Heart left ventricle (tissue), 16 donors: Measurements from ENCODE around the gene IGFBP2. TPM values are rescaled to one million over a fixed set of nuclear protein-coding genes. Genes with fewer than 3 reads are reported as not detected.

Experiments used
- ATAC-seq, 4 donors: fragments of 200-7000 bp; cut with Tn5 transposase; one replicate each; pipeline ENCODE4 v1.9.1; 2020 to 2022; ENCODE audit warnings: moderate library complexity in 4 of 4, mild to moderate bottlenecking in 3 of 4, moderate number of reproducible peaks in 1 of 4
- DNase-seq, 5 donors: peaks; one replicate each; pipeline ENCODE4 v3.0.0-alpha.2; 2020
- H3K27ac ChIP-seq, 12 donors: fragments of 200-600 bp; sonication (generic) in 4 of 12; one replicate each; pipeline versions ENCODE4 v1.5.0 to v1.8.0; 2016 to 2022; ENCODE audit warnings: mild to moderate bottlenecking in 2 of 12
- H3K27me3 ChIP-seq, 9 donors: fragments of 200-600 bp; sonication (generic) in 2 of 9; one replicate each; pipeline versions ENCODE4 v1.5.1 to v1.8.0; 2016 to 2022; ENCODE audit warnings: mild to moderate bottlenecking in 3 of 9
- H3K36me3 ChIP-seq, 9 donors: fragments of 200-600 bp; sonication (generic) in 2 of 9; one replicate each; pipeline versions ENCODE4 v1.5.0 to v1.8.0; 2018 to 2022; ENCODE audit warnings: mild to moderate bottlenecking in 2 of 9
- H3K4me1 ChIP-seq, 12 donors: fragments of 200-600 bp; sonication (generic) in 4 of 12; one replicate each; pipeline versions ENCODE4 v1.5.0 to v1.8.0; 2016 to 2022; ENCODE audit warnings: mild to moderate bottlenecking in 3 of 12
- H3K4me3 ChIP-seq, 12 donors: fragments of 200-600 bp; sonication (generic) in 4 of 12; one replicate each; pipeline versions ENCODE4 v1.5.0 to v1.8.0; 2017 to 2022; ENCODE audit warnings: mild to moderate bottlenecking in 9 of 12, moderate library complexity in 4 of 12
- H3K9me3 ChIP-seq, 12 donors: fragments of 200-600 bp; sonication (generic) in 4 of 12; one replicate each; pipeline versions ENCODE4 v1.5.0 to v1.8.0; 2016 to 2022; ENCODE audit warnings: mild to moderate bottlenecking in 1 of 12
- CTCF ChIP-seq, 12 donors: fragments of 200-600 bp; sonication (generic) in 4 of 12; IDR thresholded peaks; one replicate each; pipeline versions ENCODE4 v1.5.0 to v1.8.0; 2018 to 2022; ENCODE audit warnings: antibody characterized with exemption in 12 of 12, mild to moderate bottlenecking in 5 of 12
- POLR2A ChIP-seq, 2 donors: fragments of 450-650 bp; IDR thresholded peaks; one replicate each; pipeline ENCODE4 v1.6.1; 2017; ENCODE audit warnings: antibody characterized with exemption in 2 of 2, mild to moderate bottlenecking in 2 of 2, moderate library complexity in 2 of 2
- WGBS, 4 donors: extraction: QIAGEN DNeasy Blood & Tissue Kit in 2 of 4; methylation state at CpG; one replicate each; pipeline versions ENCODE4 v1.1.5 to v1.1.7; 2013 to 2018; 5-methylcytosine and 5-hydroxymethylcytosine counted together
- intact Hi-C, 10 donors: fragments of 100-400 bp; cut with DNase I; formaldehyde crosslinking; loops; one replicate each; pipeline versions ENCODE4 v1.11.1 to v1.14.2; 2022
- polyA plus RNA-seq, 2 donors: library from polyadenylated mRNA; stranded (reverse); fragments of 200-250 nt; gene quantifications; one replicate each; pipeline ENCODE4 v1.2.3, GENCODE V29; 2013
- total RNA-seq, 9 donors: library from RNA; depleted of rRNA in 2 of 9; stranded (reverse); fragments of >200 nt in 2 of 9; fragmentation: NEBNext Ultra II Directional in 3 of 9; extraction: Animal tissue kit (Norgen Biotek cat#: 25700) in 3 of 9; gene quantifications; one replicate each; pipeline versions ENCODE4 v1.1.0 to v1.2.4, GENCODE V29; 2016 to 2023
- donor health status: ischemic (EF 13 %, LVEDD 7.1; RV severe dilation, severe dysfunction).
- donor health status: healthy with polysubstance abuse.
- donor health status: DM: no; HTN: yes; CAD: no.
- donor health status: DM: no; HTN: no; CAD: no.
- donor health status: ischemic (EF 25% LVEDD 6.9; RV normal size, moderate dysfunction).
- donor health status: ischemic (EF 25% LVEDD 5.7; RV mildly dilated, moderate dysfunction).
- donor health status: healthy.
- donor health status: DM: yes; HTN: yes; CAD: no.
- donor health status: ischemic (EF 35%, LVEDD 5.7; RV mildly dilated, moderate dysfunction).
- donor health status: nonischemic (EF 11% LVEDD 7.7; RV severe dilation, severe dysfunction).
- donor health status: DM: yes; HTN: yes; CAD: no.
- donor health status: PGD.
- donor health status: ischemic (EF 29% LVEDD 5.4; RV normal size, mild dysfunction).
- donor health status: nonischemic (EF 23%, LVEDD 6.1; RV moderate dilation, normal function).

IGFBP2 gene
- total and polyA plus RNA-seq, 11 donors = 57.2 to 326 (median 113) TPM

- WGBS, 4 donors = 38 to 57% (median 49%) methylated on average over 20 of the region's 20 CpGs
- peaks cover 0 to 6% (median 0%) of the 10 kb centered on the region in 12 donors for H3K4me1 ChIP-seq
- no peak for TF ChIP-seq POLR2A (IDR thresholded peaks at IDR 0.05)
- H3K36me3 ChIP-seq = no peaks in the 10 kb centered on the region
- intact Hi-C loops = no loop called here
- no peak overlapping the region for H3K4me3 ChIP-seq
- H3K27me3 ChIP-seq = peaks cover 0 to 2% (median 0%) of the 10 kb centered on the region in 9 donors
- peak in 2 of 4 donors; percentile 12 to 62 for ATAC-seq
- no peaks in the 10 kb centered on the region for H3K9me3 ChIP-seq
- no peak for DNase-seq
- no peak overlapping the region for H3K27ac ChIP-seq
Observed at GRCh38 chr2:216606551-216607276, 26.5 kb upstream of the IGFBP2 start.

GRCh38 chr2:216607277-216607560 is 26.0 kb upstream of the IGFBP2 start:
- Histone ChIP-seq H3K4me3 (no peak overlapping the region), H3K27me3 (peaks cover 0 to 2% (median 0%) of the 10 kb centered on the region in 9 donors), H3K4me1 (peaks cover 0 to 6% (median 0%) of the 10 kb centered on the region in 12 donors), H3K27ac (no peak overlapping the region), H3K36me3 (no peaks in the 10 kb centered on the region), H3K9me3 (no peaks in the 10 kb centered on the region)
- intact Hi-C loops = no loop called here
- DNase-seq (no peak), ATAC-seq (no peak)
- 88 to 96% (median 90%) methylated on average over 10 of the region's 10 CpGs for WGBS, 4 donors
- TF ChIP-seq CTCF (IDR thresholded peaks at IDR 0.05) = no peak
- TF ChIP-seq POLR2A (IDR thresholded peaks at IDR 0.05) = no peak

- ATAC-seq (no peak), DNase-seq (no peak)
- 95 to 98% (median 98%) methylated on average over 5 of the region's 5 CpGs for WGBS, 4 donors
- no peaks in the 10 kb centered on the region for H3K36me3 ChIP-seq
- intact Hi-C loops = no loop called here
- peaks cover 0 to 2% (median 0%) of the 10 kb centered on the region in 9 donors for H3K27me3 ChIP-seq
- no peak for TF ChIP-seq POLR2A (IDR thresholded peaks at IDR 0.05)
- no peak for TF ChIP-seq CTCF (IDR thresholded peaks at IDR 0.05)
- no peak overlapping the region for H3K27ac ChIP-seq
- no peaks in the 10 kb centered on the region for H3K9me3 ChIP-seq
- H3K4me3 ChIP-seq = no peak overlapping the region
- H3K4me1 ChIP-seq = peaks cover 0 to 6% (median 0%) of the 10 kb centered on the region in 12 donors
Observed at GRCh38 chr2:216608525-216608924, 24.7 kb upstream of the IGFBP2 start.

- no peak for DNase-seq
- H3K27me3 ChIP-seq = no peaks in the 10 kb centered on the region
- peaks cover 0 to 4% (median under 1%) of the 10 kb centered on the region in 12 donors for H3K4me1 ChIP-seq
- intact Hi-C loops = no loop called here
- no peaks in the 10 kb centered on the region for H3K36me3 ChIP-seq
- ATAC-seq = no peak
- no peaks in the 10 kb centered on the region for H3K9me3 ChIP-seq
- TF ChIP-seq POLR2A (IDR thresholded peaks at IDR 0.05) (no peak), CTCF (IDR thresholded peaks at IDR 0.05) (no peak)
- no peak overlapping the region for H3K4me3 ChIP-seq
- H3K27ac ChIP-seq = no peak overlapping the region
- WGBS, 4 donors = 71 to 87% (median 81%) methylated on average over 7 of the region's 7 CpGs
Observed at GRCh38 chr2:216615298-216616082, 17.7 kb upstream of the IGFBP2 start.
